ENCODE data around the gene GLYR1. TPM values are rescaled to one million over a fixed set of nuclear protein-coding genes. Genes with fewer than 3 reads are reported as not detected.
A peak's percentile ranks its signal among the peaks of the same experiment; 100 is the strongest.

GLYR1 gene
- total and polyA plus RNA-seq, 7 experiments from 2014 or later, result 32.0 to 122 (median 107) TPM

DNA sequence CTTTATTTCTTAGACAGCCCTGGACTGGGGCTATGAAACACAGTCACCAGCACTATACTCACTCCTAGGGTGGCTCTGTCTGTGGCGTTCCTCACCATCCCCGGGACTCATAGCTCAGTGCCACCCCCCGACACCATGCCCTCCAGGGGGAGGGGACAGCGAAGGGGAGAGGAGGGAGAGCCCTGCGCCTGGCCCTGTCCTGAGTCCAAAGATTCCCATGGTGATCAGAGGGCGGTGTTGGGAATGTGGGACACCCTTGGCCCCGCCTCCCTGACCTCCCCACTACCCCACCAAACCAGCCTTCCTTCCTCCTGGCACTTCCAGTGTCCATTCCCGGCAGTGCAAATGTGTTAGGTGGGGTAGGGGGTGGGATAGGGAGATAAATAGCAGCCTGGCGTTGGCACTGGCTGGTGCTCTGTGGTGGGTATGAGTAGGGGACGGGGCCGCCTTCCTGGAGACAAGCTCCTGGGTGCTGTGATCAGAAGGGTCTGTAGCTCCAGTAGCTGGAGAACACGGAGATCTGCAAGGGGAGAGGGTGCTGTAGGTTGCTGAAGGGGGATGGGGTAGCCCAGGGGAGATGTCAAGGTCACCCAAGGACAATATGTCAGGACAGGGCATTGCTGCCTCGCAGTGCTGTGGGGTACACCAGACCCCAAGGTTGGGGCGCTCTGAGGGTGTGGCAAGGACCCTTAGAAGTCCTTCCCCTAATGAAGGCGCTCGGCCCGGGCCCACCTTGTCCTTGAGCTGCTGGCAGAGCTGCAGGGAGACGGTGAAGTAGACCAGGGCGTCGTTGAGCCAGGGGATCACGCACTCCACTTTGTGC, 49.9 kb downstream of the GLYR1 start:
- CTCF ChIA-PET, result no interaction called here

DNA sequence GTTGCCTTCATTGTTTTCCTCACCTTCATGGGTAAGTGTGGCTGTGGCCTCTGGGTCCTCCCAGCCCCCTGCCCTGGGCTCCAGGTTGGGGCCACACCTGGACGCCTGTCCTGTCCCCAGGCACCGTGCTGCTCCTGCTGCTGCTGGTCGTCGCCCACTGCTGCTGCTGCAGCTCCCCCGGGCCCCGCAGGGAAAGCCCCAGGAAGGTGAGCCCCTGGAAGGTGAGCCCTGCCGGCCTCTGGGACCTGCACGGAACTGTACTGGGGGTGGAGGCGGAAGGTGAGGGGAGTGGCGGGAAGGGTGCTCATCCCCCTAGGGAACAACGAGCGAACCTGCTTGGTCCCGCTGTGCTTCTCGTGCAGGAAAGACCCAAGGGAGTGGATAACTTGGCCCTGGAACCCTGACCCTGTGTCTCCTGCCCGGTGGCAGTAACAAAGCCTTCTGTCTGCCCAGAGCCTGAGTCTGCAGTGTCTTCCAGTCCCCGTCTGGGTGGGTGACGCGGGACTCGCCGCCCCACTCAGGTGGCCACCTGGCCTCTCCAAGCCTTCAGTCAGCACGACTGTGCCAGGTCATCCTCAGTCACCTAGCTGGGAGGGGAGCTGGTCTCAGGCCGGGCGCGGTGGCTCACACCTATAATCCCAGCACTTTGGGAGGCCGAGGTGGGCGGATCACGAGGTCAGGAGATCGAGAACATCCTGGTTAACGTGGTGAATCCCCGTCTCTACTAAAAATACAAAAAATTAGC, 51.1 kb downstream of the GLYR1 start:
- Histone ChIP-seq H3K36me3 (ENCODE audit: control insufficient read depth in 2 of 3, insufficient read depth in 3 of 3, low read length in 3 of 3) (peaks cover 0 to 8% (median 0%) of the 10 kb centered on the region in 3 experiments), H3K4me3 (ENCODE audit: low read length) (no peak overlapping the region), H3K4me1 (ENCODE audit: control insufficient read depth in 2 of 2, insufficient read depth in 2 of 2, low read length in 2 of 2) (peaks cover 0 to 3% of the 10 kb centered on the region in 2 donors), H3K27ac (ENCODE audit: low read depth, low read length) (no peak overlapping the region), H3K9me3 (ENCODE audit: control insufficient read depth in 2 of 3, low read length in 3 of 3) (no peaks in the 10 kb centered on the region), H3K27me3 (ENCODE audit: control insufficient read depth in 2 of 2, insufficient read depth in 2 of 2, low read length in 2 of 2) (no peaks in the 10 kb centered on the region)
- Mint-ChIP-seq H3K36me3 (no peaks in the 10 kb centered on the region), H3K4me1 (peaks cover 3 to 8% (median 7%) of the 10 kb centered on the region in 7 donors), H3K27me3 (no peaks in the 10 kb centered on the region), H3K4me3 (no peak overlapping the region), H3K9me3 (no peaks in the 10 kb centered on the region), H3K27ac (no peak overlapping the region)
- POLR2A ChIA-PET, result no interaction called here
- no peak for DNase-seq
- no peak for ATAC-seq
- CTCF ChIA-PET, result no interaction called here
- intact Hi-C loops (cut with micrococcal nuclease), result no loop called here

More for the DNA sequence above, 49.9 kb downstream of the GLYR1 start:
- Mint-ChIP-seq H3K9me3 (no peaks in the 10 kb centered on the region), H3K36me3 (no peaks in the 10 kb centered on the region), H3K4me3 (no peak overlapping the region), H3K4me1 (peaks cover 7 to 12% (median 9%) of the 10 kb centered on the region in 7 donors), H3K27me3 (no peaks in the 10 kb centered on the region), H3K27ac (no peak overlapping the region)
- Histone ChIP-seq H3K4me3 (ENCODE audit: low read length) (no peak overlapping the region), H3K9me3 (ENCODE audit: control insufficient read depth in 2 of 3, low read length in 3 of 3) (no peaks in the 10 kb centered on the region), H3K27me3 (ENCODE audit: control insufficient read depth in 2 of 2, insufficient read depth in 2 of 2, low read length in 2 of 2) (no peaks in the 10 kb centered on the region), H3K27ac (ENCODE audit: low read depth, low read length) (no peak overlapping the region), H3K4me1 (ENCODE audit: control insufficient read depth in 2 of 2, insufficient read depth in 2 of 2, low read length in 2 of 2) (peaks cover 3 to 12% of the 10 kb centered on the region in 2 donors), H3K36me3 (ENCODE audit: control insufficient read depth in 2 of 3, insufficient read depth in 3 of 3, low read length in 3 of 3) (peaks cover 0 to 8% (median 0%) of the 10 kb centered on the region in 3 experiments)
- POLR2A ChIA-PET, result no interaction called here
- DNase-seq (no peak), ATAC-seq (no peak)
- intact Hi-C loops (cut with micrococcal nuclease), result no loop called here

DNA sequence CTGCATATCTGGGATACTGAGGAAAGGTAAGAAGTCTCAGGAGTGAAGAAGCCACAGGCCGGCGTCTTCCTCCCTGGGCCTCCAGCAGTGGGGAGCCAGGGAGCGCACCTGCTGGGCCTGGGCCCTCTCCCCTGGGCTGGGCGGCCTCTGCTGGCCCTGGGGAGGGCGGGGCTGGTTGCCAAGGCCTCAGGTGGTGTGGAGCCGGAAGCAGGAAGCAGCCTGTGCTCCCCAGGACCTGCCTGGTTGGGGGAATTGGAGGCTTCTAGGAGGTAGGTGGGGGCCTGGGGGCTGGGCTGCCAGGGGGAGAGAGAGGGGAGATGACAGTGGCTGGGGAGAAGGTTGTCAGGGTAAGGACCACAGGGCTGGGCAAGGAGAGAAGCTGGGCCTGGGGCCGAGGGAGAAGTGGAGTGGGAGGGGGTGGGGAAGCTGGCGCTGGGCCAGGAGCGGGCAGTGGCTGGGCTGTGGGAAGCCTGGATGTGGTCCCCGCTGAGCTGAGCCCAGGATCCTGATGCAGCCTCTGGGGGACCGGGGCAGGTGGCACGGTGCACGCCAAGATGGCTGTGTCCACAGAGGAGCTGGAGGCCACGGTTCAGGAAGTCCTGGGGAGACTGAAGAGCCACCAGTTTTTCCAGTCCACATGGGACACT, 51.8 kb downstream of the GLYR1 start, which contains the start of gene SMIM22:
TSS of gene SMIM22 (plus strand) at position 189 of the 647 bp plus-strand sequence. CDS start at position 555, 366 bp downstream.
- no peaks in the 10 kb centered on the region for H3K9me3 Mint-ChIP-seq
- H3K9me3 ChIP-seq (ENCODE audit: control insufficient read depth in 2 of 3, low read length in 3 of 3), result no peaks in the 10 kb centered on the region
- intact Hi-C loops (cut with micrococcal nuclease), result no loop called here
- no peaks in the 10 kb centered on the region for H3K36me3 Mint-ChIP-seq
- no peak for DNase-seq
- H3K27me3 Mint-ChIP-seq, result no peaks in the 10 kb centered on the region
- no peaks in the 10 kb centered on the region for H3K27me3 ChIP-seq (ENCODE audit: control insufficient read depth in 2 of 2, insufficient read depth in 2 of 2, low read length in 2 of 2)
- POLR2A ChIA-PET, result no interaction called here
- ATAC-seq, result no peak
- no peaks in the 10 kb centered on the region for H3K4me1 ChIP-seq (ENCODE audit: control insufficient read depth in 2 of 2, insufficient read depth in 2 of 2, low read length in 2 of 2)
- no peak within 1 kb of the TSS for H3K27ac Mint-ChIP-seq
- H3K4me1 Mint-ChIP-seq, result peaks cover 0 to 4% (median under 1%) of the 10 kb centered on the region in 7 donors
- CTCF ChIA-PET, result no interaction called here
- H3K36me3 ChIP-seq (ENCODE audit: control insufficient read depth in 2 of 3, insufficient read depth in 3 of 3, low read length in 3 of 3), result peaks cover 0 to 8% (median 0%) of the 10 kb centered on the region in 3 experiments
- no peak within 1 kb of the TSS for H3K4me3 Mint-ChIP-seq
- H3K4me3 ChIP-seq (ENCODE audit: low read length), result no peak within 1 kb of the TSS
- H3K27ac ChIP-seq (ENCODE audit: low read depth, low read length), result no peak within 1 kb of the TSS

DNA sequence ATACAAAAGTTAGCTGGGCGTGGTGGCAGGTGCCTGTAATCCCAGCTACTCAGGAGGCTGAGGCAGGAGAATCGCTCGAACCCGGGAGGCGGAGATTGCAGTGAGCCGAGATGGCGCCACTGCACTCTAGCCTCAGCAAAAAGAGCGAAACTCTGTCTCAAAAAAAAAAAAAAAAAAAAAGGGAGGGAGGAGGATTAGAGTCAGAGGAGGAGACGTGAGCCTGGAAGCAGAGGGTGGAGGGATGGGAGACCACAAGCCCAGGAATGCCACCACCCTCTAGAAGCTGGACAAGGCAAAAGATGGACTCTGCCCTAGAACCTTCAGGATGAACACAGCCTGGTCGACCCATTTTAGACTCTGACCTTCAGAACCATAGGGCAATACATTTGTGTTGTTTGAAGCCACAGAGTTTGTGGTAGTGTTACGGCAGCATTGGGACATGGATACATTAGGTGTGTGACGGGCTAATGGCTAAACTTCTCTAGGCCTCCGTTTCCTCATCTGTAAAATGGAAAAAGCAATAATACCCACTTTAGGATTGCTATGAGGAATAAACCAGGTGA, 54.1 kb downstream of the GLYR1 start:
- intact Hi-C loops (cut with micrococcal nuclease), result no loop called here
- Histone ChIP-seq H3K4me1 (ENCODE audit: control insufficient read depth in 2 of 2, insufficient read depth in 2 of 2, low read length in 2 of 2) (no peaks in the 10 kb centered on the region), H3K36me3 (ENCODE audit: control insufficient read depth in 2 of 3, insufficient read depth in 3 of 3, low read length in 3 of 3) (peaks cover 0 to 4% (median 0%) of the 10 kb centered on the region in 3 experiments), H3K4me3 (ENCODE audit: low read length) (no peak overlapping the region), H3K9me3 (ENCODE audit: control insufficient read depth in 2 of 3, low read length in 3 of 3) (no peaks in the 10 kb centered on the region), H3K27me3 (ENCODE audit: control insufficient read depth in 2 of 2, insufficient read depth in 2 of 2, low read length in 2 of 2) (no peaks in the 10 kb centered on the region), H3K27ac (ENCODE audit: low read depth, low read length) (no peak overlapping the region)
- H3K4me3 Mint-ChIP-seq, result no peak overlapping the region
- H3K36me3 Mint-ChIP-seq, result no peaks in the 10 kb centered on the region
- DNase-seq, result no peak
- H3K4me1 Mint-ChIP-seq, result no peaks in the 10 kb centered on the region
- no peak overlapping the region for H3K27ac Mint-ChIP-seq
- ChIA-PET CTCF (no interaction called here), POLR2A (no interaction called here)
- ATAC-seq, result no peak
- no peaks in the 10 kb centered on the region for H3K9me3 Mint-ChIP-seq
- H3K27me3 Mint-ChIP-seq, result no peaks in the 10 kb centered on the region

DNA sequence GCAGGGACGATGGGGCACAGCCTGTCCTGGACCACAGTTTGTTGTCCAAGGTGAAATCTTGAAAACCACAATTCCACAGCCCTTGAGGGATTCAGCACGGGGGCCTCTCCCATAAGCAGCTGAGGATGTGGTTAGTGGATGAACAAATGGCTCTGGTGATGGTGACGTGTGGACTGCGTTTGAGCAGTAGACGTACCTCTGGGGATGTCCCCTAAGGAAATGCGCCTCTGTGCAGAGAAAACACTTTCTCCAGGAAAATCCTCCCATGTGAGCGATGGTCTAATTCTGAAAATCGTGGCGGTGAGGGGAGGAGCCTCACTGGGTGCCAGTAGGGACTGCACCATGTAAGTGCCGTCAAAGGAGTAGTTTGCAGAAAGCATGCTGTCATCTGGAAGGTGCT, 56.2 kb downstream of the GLYR1 start:
- no peaks in the 10 kb centered on the region for H3K27me3 Mint-ChIP-seq
- DNase-seq (no peak), ATAC-seq (no peak)
- intact Hi-C loops (cut with micrococcal nuclease), result no loop called here
- ChIA-PET CTCF (no interaction called here), POLR2A (no interaction called here)
- Histone ChIP-seq H3K36me3 (ENCODE audit: control insufficient read depth in 2 of 3, insufficient read depth in 3 of 3, low read length in 3 of 3) (no peaks in the 10 kb centered on the region), H3K27ac (ENCODE audit: low read depth, low read length) (no peak overlapping the region), H3K4me3 (ENCODE audit: low read length) (no peak overlapping the region), H3K9me3 (ENCODE audit: control insufficient read depth in 2 of 3, low read length in 3 of 3) (no peaks in the 10 kb centered on the region), H3K27me3 (ENCODE audit: control insufficient read depth in 2 of 2, insufficient read depth in 2 of 2, low read length in 2 of 2) (no peaks in the 10 kb centered on the region), H3K4me1 (ENCODE audit: control insufficient read depth in 2 of 2, insufficient read depth in 2 of 2, low read length in 2 of 2) (no peaks in the 10 kb centered on the region)
- no peak overlapping the region for H3K4me3 Mint-ChIP-seq
- H3K9me3 Mint-ChIP-seq, result no peaks in the 10 kb centered on the region
- peaks cover 0 to 1% (median 0%) of the 10 kb centered on the region in 7 donors for H3K4me1 Mint-ChIP-seq
- H3K36me3 Mint-ChIP-seq, result no peaks in the 10 kb centered on the region
- H3K27ac Mint-ChIP-seq, result peak overlapping the region in 2 of 9 donors; percentile 38 to 45

DNA sequence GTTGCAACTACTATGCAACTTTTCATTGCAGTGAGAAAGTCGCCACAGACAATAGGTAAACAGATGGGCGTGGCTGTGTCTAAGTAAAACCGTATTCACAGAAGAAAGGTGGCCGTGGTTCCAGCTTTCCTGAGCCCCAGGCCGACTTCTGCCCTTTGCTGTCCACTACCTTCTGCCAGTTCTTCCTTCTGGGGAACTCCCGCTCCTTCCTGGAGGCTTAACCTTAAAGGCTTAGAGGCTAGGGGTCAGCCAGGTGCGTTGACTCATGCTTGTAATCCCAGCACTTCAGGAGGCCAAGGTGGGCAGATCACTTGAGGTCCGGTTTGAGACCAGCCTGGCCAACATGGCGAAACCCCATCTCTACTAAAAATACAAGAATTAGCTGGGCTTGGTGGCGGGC, 56.8 kb downstream of the GLYR1 start:
- DNase-seq, result no peak
- Mint-ChIP-seq H3K27me3 (no peaks in the 10 kb centered on the region), H3K36me3 (no peaks in the 10 kb centered on the region), H3K4me1 (peaks cover 0 to 1% (median 0%) of the 10 kb centered on the region in 7 donors), H3K4me3 (no peak overlapping the region), H3K9me3 (no peaks in the 10 kb centered on the region), H3K27ac (no peak overlapping the region)
- H3K36me3 ChIP-seq (ENCODE audit: control insufficient read depth in 2 of 3, insufficient read depth in 3 of 3, low read length in 3 of 3), result no peaks in the 10 kb centered on the region
- ChIA-PET CTCF (no interaction called here), POLR2A (no interaction called here)
- H3K27me3 ChIP-seq (ENCODE audit: control insufficient read depth in 2 of 2, insufficient read depth in 2 of 2, low read length in 2 of 2), result no peaks in the 10 kb centered on the region
- no peak overlapping the region for H3K27ac ChIP-seq (ENCODE audit: low read depth, low read length)
- no peak overlapping the region for H3K4me3 ChIP-seq (ENCODE audit: low read length)
- intact Hi-C loops (cut with micrococcal nuclease), result no loop called here
- H3K9me3 ChIP-seq (ENCODE audit: control insufficient read depth in 2 of 3, low read length in 3 of 3), result no peaks in the 10 kb centered on the region
- no peak for ATAC-seq
- H3K4me1 ChIP-seq (ENCODE audit: control insufficient read depth in 2 of 2, insufficient read depth in 2 of 2, low read length in 2 of 2), result no peaks in the 10 kb centered on the region

Measured in naive thymus-derived CD4-positive, alpha-beta T cell (primary cell).